SU-DHL-6 (cell line): Measurements from ENCODE around the gene MMP20.

ENCODE experiments used
- EZH2phosphoT487 ChIP-seq: fragments of 200-600 bp; sonication (generic), shearing (Covaris generic); conservative IDR thresholded peaks from 2 replicates; pipeline ENCODE4 v1.6.1; 2018; ENCODE audit warnings: mild to moderate bottlenecking, antibody characterized with exemption, low read length, moderate library complexity, mixed read lengths
- TF ChIP-seq, protein P1 (sequence below): fragments of 200-600 bp; sonication (generic); IDR thresholded peaks from one replicate; pipeline ENCODE4 v1.5.1; 2017; ENCODE audit warnings: antibody characterized with exemption, mild to moderate bottlenecking, low read length, moderate library complexity; ENCODE audit not compliant: insufficient read depth, poor library complexity, severe bottlenecking

DNA sequence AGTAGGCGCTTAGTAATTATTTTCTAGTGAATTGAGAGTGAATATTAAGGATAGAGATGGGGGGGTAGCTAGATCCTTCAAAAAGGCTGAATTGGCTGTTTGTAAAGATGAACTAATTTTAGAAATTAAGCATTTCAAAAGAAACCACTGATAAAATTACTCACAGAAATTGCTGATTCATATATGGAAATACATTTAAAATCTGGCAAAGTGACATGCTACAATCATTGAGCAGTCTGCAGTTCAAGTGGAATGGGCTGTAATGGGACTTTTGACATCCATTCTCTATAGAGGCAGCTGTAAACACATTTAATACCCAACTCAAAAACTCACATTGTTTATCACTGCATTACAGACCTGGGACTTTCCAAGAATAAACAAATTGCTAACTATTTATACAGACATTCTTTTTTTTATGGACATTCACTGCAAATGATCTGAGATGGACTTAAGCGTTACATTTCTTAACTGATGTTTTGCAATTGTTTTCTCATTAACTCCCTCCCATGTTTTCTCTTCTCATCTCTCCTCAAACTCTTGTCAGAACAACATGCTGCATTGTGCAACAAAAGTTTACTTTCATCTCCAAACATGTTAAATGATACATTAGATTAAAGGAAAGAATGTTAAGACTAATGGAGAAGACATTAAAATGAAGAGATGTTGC, 52.4 kb downstream of the MMP20 start:
- TF ChIP-seq, protein P1, sequence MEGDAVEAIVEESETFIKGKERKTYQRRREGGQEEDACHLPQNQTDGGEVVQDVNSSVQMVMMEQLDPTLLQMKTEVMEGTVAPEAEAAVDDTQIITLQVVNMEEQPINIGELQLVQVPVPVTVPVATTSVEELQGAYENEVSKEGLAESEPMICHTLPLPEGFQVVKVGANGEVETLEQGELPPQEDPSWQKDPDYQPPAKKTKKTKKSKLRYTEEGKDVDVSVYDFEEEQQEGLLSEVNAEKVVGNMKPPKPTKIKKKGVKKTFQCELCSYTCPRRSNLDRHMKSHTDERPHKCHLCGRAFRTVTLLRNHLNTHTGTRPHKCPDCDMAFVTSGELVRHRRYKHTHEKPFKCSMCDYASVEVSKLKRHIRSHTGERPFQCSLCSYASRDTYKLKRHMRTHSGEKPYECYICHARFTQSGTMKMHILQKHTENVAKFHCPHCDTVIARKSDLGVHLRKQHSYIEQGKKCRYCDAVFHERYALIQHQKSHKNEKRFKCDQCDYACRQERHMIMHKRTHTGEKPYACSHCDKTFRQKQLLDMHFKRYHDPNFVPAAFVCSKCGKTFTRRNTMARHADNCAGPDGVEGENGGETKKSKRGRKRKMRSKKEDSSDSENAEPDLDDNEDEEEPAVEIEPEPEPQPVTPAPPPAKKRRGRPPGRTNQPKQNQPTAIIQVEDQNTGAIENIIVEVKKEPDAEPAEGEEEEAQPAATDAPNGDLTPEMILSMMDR, result no peak
- TF ChIP-seq EZH2phosphoT487, result no peak
